Right cardiac atrium (tissue), 5 donors: ENCODE measurements around the gene DES. TPM values are rescaled to one million over a fixed set of nuclear protein-coding genes. Genes with fewer than 3 reads are reported as not detected.

Experiments used
- ATAC-seq, 2 donors: fragments of 200-7000 bp; cut with Tn5 transposase; one replicate each; pipeline versions ENCODE4 v1.8.0 to v1.9.1; 2020; ENCODE audit warnings: moderate library complexity in 2 of 2, mild to moderate bottlenecking in 1 of 2
- DNase-seq, 3 donors: peaks; one replicate each; pipeline ENCODE4 v3.0.0-alpha.2; 2020
- H3K27ac ChIP-seq: one replicate; pipeline ENCODE4 v1.5.1; 2013; ENCODE audit warnings: mild to moderate bottlenecking, low read length, control low read depth, moderate library complexity
- H3K27me3 ChIP-seq: one replicate; pipeline ENCODE4 v1.6.1; 2013; ENCODE audit not compliant: control insufficient read depth, insufficient read depth
- H3K4me1 ChIP-seq: one replicate; pipeline ENCODE4 v1.6.1; 2013; ENCODE audit warnings: low read length; ENCODE audit not compliant: control insufficient read depth, insufficient read depth
- H3K4me3 ChIP-seq: one replicate; pipeline ENCODE4 v1.5.1; 2013; ENCODE audit warnings: low read length, control low read depth
- H3K9me3 ChIP-seq: one replicate; pipeline ENCODE4 v1.6.1; 2013; ENCODE audit warnings: low read length; ENCODE audit not compliant: control insufficient read depth
- WGBS: extraction: QIAGEN DNeasy Blood & Tissue Kit; methylation state at CpG from one replicate; pipeline ENCODE4 v1.1.7; 2013; 5-methylcytosine and 5-hydroxymethylcytosine counted together
- intact Hi-C, 4 donors: fragments of 100-400 bp; cut with DNase I; formaldehyde crosslinking; loops; one replicate each; pipeline versions ENCODE4 v1.11.0 to v1.14.0; 2022 to 2023
- polyA plus RNA-seq: library from polyadenylated mRNA; stranded (reverse); fragments of 200-250 nt; gene quantifications from one replicate; pipeline ENCODE4 v1.2.3, GENCODE V29; 2013
- total RNA-seq, 4 donors: library from RNA; stranded (reverse); fragmentation: NEBNext Ultra II Directional; extraction: Animal tissue kit (Norgen Biotek cat#: 25700); gene quantifications; one replicate each; pipeline ENCODE4 v1.2.1, GENCODE V29; 2021
- donor health status: healthy with polysubstance abuse.
- donor health status: DM: no; HTN: yes; CAD: no.
- donor health status: DM: no; HTN: no; CAD: no.
- donor health status: DM: no; HTN: yes; CAD: no; lungs with severe emphysema.
- donor health status: DM: yes; HTN: yes; CAD: no.

DES gene
- total and polyA plus RNA-seq, 5 donors: 6,970 to 10,932 (median 7,466) TPM

- WGBS: 84% methylated on average over 8 of the region's 8 CpGs
- DNase-seq (peak in 2 of 3 donors; percentile 6 to 28), ATAC-seq (no peak)
- intact Hi-C loops: loop anchor here in 1 of 4 donors (10.0 kb wide), 1 partner anchor 54 kb away; no protein-coding TSS in a partner anchor
- Histone ChIP-seq H3K4me3 (no peak overlapping the region), H3K27me3 (no peaks in the 10 kb centered on the region), H3K27ac (peak overlapping the region; percentile 19), H3K4me1 (peaks cover 4% of the 10 kb centered on the region), H3K9me3 (no peaks in the 10 kb centered on the region)
These were observed 40.8 kb downstream of the DES start for GRCh38 chr2:219458996-219459395.

- H3K4me1 ChIP-seq: peaks cover 2% of the 10 kb centered on the region
- DNase-seq: peak; percentile 67 to 86 (median 83)
- peak; percentile 70 to 74 for ATAC-seq
- H3K4me3 ChIP-seq: no peak overlapping the region
- no peaks in the 10 kb centered on the region for H3K27me3 ChIP-seq
- no peaks in the 10 kb centered on the region for H3K9me3 ChIP-seq
- peak overlapping the region; percentile 96 for H3K27ac ChIP-seq
- WGBS: 33% methylated on average over 14 of the region's 14 CpGs
- intact Hi-C loops: loop anchor here in 1 of 4 donors (10.0 kb wide), 1 partner anchor 55 kb away; no protein-coding TSS in a partner anchor
These were observed 41.5 kb downstream of the DES start for GRCh38 chr2:219459460-219460311.

GRCh38 chr2:219460424-219460926 lies 42.3 kb downstream of the DES start:
- 17% methylated on average over 18 of the region's 18 CpGs for WGBS
- intact Hi-C loops: no loop called here

GRCh38 chr2:219461047-219461514 lies 42.9 kb downstream of the DES start:
- ATAC-seq: peak; percentile 56 to 63
- Histone ChIP-seq H3K27me3 (no peaks in the 10 kb centered on the region), H3K4me1 (peaks cover 2% of the 10 kb centered on the region), H3K4me3 (no peak overlapping the region), H3K9me3 (no peaks in the 10 kb centered on the region), H3K27ac (peak overlapping the region; percentile 86)
- DNase-seq: peak; percentile 67 to 88 (median 78)
- 16% methylated on average over 11 of the region's 11 CpGs for WGBS
- intact Hi-C loops: no loop called here

More at GRCh38 chr2:219460424-219460926, 42.3 kb downstream of the DES start:
- no peak overlapping the region for H3K4me3 ChIP-seq
- H3K27me3 ChIP-seq: no peaks in the 10 kb centered on the region
- DNase-seq (peak; percentile 73 to 94 (median 89)), ATAC-seq (peak; percentile 79 to 83)
- H3K4me1 ChIP-seq: peaks cover 2% of the 10 kb centered on the region
- H3K27ac ChIP-seq: peak overlapping the region; percentile 96
- H3K9me3 ChIP-seq: no peaks in the 10 kb centered on the region

- peak in 1 of 2 donors; percentile 1 for ATAC-seq
- WGBS: 69% methylated on average over 14 of the region's 14 CpGs
- peak in 2 of 3 donors; percentile 13 to 68 for DNase-seq
- intact Hi-C loops: no loop called here
- H3K27me3 ChIP-seq: no peaks in the 10 kb centered on the region
- no peak overlapping the region for H3K4me3 ChIP-seq
- peak overlapping the region; percentile 86 for H3K27ac ChIP-seq
- H3K9me3 ChIP-seq: no peaks in the 10 kb centered on the region
- peaks cover 2% of the 10 kb centered on the region for H3K4me1 ChIP-seq
These were observed 43.5 kb downstream of the DES start for GRCh38 chr2:219461669-219462068.

- no peak overlapping the region for H3K4me3 ChIP-seq
These were observed 44.2 kb downstream of the DES start for GRCh38 chr2:219462349-219462748.

GRCh38 chr2:219464286-219465032 lies 46.3 kb downstream of the DES start:
- Histone ChIP-seq H3K9me3 (no peaks in the 10 kb centered on the region), H3K27ac (no peak overlapping the region), H3K4me1 (peaks cover 2% of the 10 kb centered on the region), H3K4me3 (no peak overlapping the region), H3K27me3 (no peaks in the 10 kb centered on the region)
- DNase-seq (no peak), ATAC-seq (no peak)
- WGBS: 86% methylated on average over 21 of the region's 21 CpGs
- intact Hi-C loops: no loop called here

More at GRCh38 chr2:219462349-219462748, 44.2 kb downstream of the DES start:
- ATAC-seq (no peak), DNase-seq (peak in 1 of 3 donors; percentile 19)
- WGBS: 80% methylated on average over 9 of the region's 9 CpGs
- Histone ChIP-seq H3K9me3 (no peaks in the 10 kb centered on the region), H3K27ac (no peak overlapping the region), H3K4me1 (peaks cover 2% of the 10 kb centered on the region), H3K27me3 (no peaks in the 10 kb centered on the region)
- intact Hi-C loops: no loop called here

GRCh38 chr2:219465659-219466561 lies 47.7 kb downstream of the DES start:
- H3K27ac ChIP-seq: no peak overlapping the region
- no peak for ATAC-seq
- intact Hi-C loops: no loop called here
- peak in 1 of 3 donors; percentile 66 for DNase-seq
- H3K9me3 ChIP-seq: no peaks in the 10 kb centered on the region
- WGBS: 84% methylated on average over 47 of the region's 47 CpGs
- H3K4me3 ChIP-seq: no peak overlapping the region
- H3K4me1 ChIP-seq: peaks cover under 1% of the 10 kb centered on the region
- H3K27me3 ChIP-seq: no peaks in the 10 kb centered on the region

GRCh38 chr2:219466816-219467735 lies 48.9 kb downstream of the DES start:
- Histone ChIP-seq H3K4me1 (peaks cover 2% of the 10 kb centered on the region), H3K27me3 (no peaks in the 10 kb centered on the region), H3K9me3 (no peaks in the 10 kb centered on the region), H3K27ac (no peak overlapping the region), H3K4me3 (no peak overlapping the region)
- intact Hi-C loops: no loop called here
- DNase-seq (no peak), ATAC-seq (no peak)
- WGBS: 68% methylated on average over 28 of the region's 28 CpGs
